Stimulated activated CD4-positive, alpha-beta T cell treated with anti-CD3 and anti-CD28 coated beads, Interleukin-1b, Interleukin-23, amount 100 ng/mL, for 1 hour (primary cell): ENCODE data around the gene TEPSIN.
A peak's percentile ranks its signal among the peaks of the same experiment; 100 is the strongest.

Experiments
- DNase-seq, 2 donors: peaks; one replicate each; pipeline ENCODE4 v3.0.0-alpha.2; 2020; ENCODE audit warnings: low read depth in 2 of 2

The TEPSIN gene

GRCh38 chr17:81238815-81239713, at the start of gene TEPSIN, which contains the start of gene NDUFAF8:
Gene TEPSIN (minus strand): TSS chr17:81239055. CDS start chr17:81239033, 22 bp downstream.
Gene NDUFAF8 (plus strand): TSS chr17:81239318. CDS start chr17:81239364, 46 bp downstream.
- peak; percentile 80 to 88 for DNase-seq

GRCh38 chr17:81287741-81288430, 49.0 kb upstream of the TEPSIN start:
- DNase-seq: no peak

- no peak for DNase-seq
Observed at GRCh38 chr17:81287152-81287551, 48.3 kb upstream of the TEPSIN start.

GRCh38 chr17:81286491-81287145, 47.8 kb upstream of the TEPSIN start:
- no peak for DNase-seq

- DNase-seq: no peak
Observed at GRCh38 chr17:81285894-81286293, 47.0 kb upstream of the TEPSIN start.

- peak in 1 of 2 donors; percentile 21 for DNase-seq
Observed at GRCh38 chr17:81285179-81285878, 46.5 kb upstream of the TEPSIN start.

GRCh38 chr17:81282876-81283275, 44.0 kb upstream of the TEPSIN start:
- DNase-seq: no peak

- DNase-seq: no peak
Observed at GRCh38 chr17:81282141-81282540, 43.3 kb upstream of the TEPSIN start.

GRCh38 chr17:81280571-81280970, 41.7 kb upstream of the TEPSIN start:
- no peak for DNase-seq

- DNase-seq: no peak
Observed at GRCh38 chr17:81279278-81280275, 40.7 kb upstream of the TEPSIN start.

GRCh38 chr17:81278831-81279230, 40.0 kb upstream of the TEPSIN start:
- DNase-seq: no peak

- no peak for DNase-seq
Observed at GRCh38 chr17:81277946-81278693, 39.3 kb upstream of the TEPSIN start.

GRCh38 chr17:81277421-81277820, 38.6 kb upstream of the TEPSIN start:
- no peak for DNase-seq

GRCh38 chr17:81276781-81277180, 37.9 kb upstream of the TEPSIN start:
- no peak for DNase-seq

- DNase-seq: no peak
Observed at GRCh38 chr17:81274471-81274855, 35.6 kb upstream of the TEPSIN start.

- DNase-seq: no peak
Observed at GRCh38 chr17:81273698-81274470, 35.0 kb upstream of the TEPSIN start.

GRCh38 chr17:81272616-81273015, 33.8 kb upstream of the TEPSIN start:
- DNase-seq: no peak

GRCh38 chr17:81271226-81271625, 32.4 kb upstream of the TEPSIN start:
- DNase-seq: no peak

GRCh38 chr17:81270279-81270678, 31.4 kb upstream of the TEPSIN start:
- DNase-seq: no peak
